Tibial nerve (tissue), 4 donors: ENCODE results near the gene PRMT2.

Source experiments
- EP300 ChIP-seq, 2 donors: sonication (generic); formaldehyde crosslinking; IDR thresholded peaks; one replicate each; pipeline ENCODE4 v1.6.1; 2017; ENCODE audit warnings: antibody characterized with exemption in 2 of 2, mild to moderate bottlenecking in 1 of 2
- POLR2A ChIP-seq, 2 donors: fragments of 450-650 bp; IDR thresholded peaks; one replicate each; pipeline ENCODE4 v1.6.1; 2017; ENCODE audit warnings: antibody characterized with exemption in 2 of 2, mild to moderate bottlenecking in 2 of 2, moderate library complexity in 2 of 2
- TF ChIP-seq, protein P1 (sequence below), 5 experiments: fragments of 200-600 bp in 3 of 5; fragments of 450-650 bp in 2 of 5; sonication (generic) in 3 of 5; IDR thresholded peaks; one replicate each; pipeline ENCODE4 v1.5.1; 2016 to 2019; ENCODE audit warnings: antibody characterized with exemption in 5 of 5, mild to moderate bottlenecking in 3 of 5, moderate library complexity in 2 of 5

DNA sequence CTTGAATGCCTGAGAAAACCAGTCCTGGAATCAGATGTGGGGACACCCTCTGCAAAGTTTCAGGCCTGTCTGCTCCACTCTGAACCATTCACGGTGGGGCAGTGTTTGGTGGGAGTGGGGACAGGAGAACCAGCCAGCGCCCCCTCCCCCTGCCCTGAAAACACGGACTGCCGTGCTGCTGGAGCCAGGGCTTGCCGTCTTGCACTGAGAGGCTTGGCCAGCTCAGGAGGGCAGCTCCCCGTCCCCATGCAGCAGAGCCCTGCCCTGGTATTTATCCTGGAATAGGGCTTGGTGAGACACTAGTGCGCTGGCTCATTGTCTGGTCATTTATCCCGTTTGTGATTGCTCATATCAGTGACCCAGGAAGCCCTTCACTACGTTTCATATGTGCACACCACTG is 34.5 kb upstream of the PRMT2 start:
- TF ChIP-seq EP300 (IDR thresholded peaks at IDR 0.05) (no peak), POLR2A (IDR thresholded peaks at IDR 0.05) (no peak)
- TF ChIP-seq, protein P1, sequence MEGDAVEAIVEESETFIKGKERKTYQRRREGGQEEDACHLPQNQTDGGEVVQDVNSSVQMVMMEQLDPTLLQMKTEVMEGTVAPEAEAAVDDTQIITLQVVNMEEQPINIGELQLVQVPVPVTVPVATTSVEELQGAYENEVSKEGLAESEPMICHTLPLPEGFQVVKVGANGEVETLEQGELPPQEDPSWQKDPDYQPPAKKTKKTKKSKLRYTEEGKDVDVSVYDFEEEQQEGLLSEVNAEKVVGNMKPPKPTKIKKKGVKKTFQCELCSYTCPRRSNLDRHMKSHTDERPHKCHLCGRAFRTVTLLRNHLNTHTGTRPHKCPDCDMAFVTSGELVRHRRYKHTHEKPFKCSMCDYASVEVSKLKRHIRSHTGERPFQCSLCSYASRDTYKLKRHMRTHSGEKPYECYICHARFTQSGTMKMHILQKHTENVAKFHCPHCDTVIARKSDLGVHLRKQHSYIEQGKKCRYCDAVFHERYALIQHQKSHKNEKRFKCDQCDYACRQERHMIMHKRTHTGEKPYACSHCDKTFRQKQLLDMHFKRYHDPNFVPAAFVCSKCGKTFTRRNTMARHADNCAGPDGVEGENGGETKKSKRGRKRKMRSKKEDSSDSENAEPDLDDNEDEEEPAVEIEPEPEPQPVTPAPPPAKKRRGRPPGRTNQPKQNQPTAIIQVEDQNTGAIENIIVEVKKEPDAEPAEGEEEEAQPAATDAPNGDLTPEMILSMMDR (IDR thresholded peaks at IDR 0.05), result no peak
